SH-SY5Y (cell line): Measurements from ENCODE around the gene BCAT1.

ENCODE experiments used
- GATA2 ChIP-seq: IDR thresholded peaks from 2 replicates; pipeline ENCODE4 v1.6.1; 2011; ENCODE audit warnings: mild to moderate bottlenecking, low read depth, low read length
- GATA3 ChIP-seq: IDR thresholded peaks from 2 replicates; pipeline ENCODE4 v1.6.1; 2011; ENCODE audit warnings: low read depth, mild to moderate bottlenecking, low read length, moderate library complexity

GRCh38 chr12:24913130-24913529 is 35.8 kb downstream of the BCAT1 start:
- TF ChIP-seq GATA2, result peak; percentile 83
- TF ChIP-seq GATA3, result peak; percentile 44
